Trophoblast cell (in vitro differentiated cells and primary cell): ENCODE measurements around the gene SEMA3G.

Experiments
- DNase-seq, 2 donors: peaks; one replicate each; pipeline ENCODE4 v3.0.0-alpha.2; 2016
- H2AFZ ChIP-seq: 2 replicates; pipeline ENCODE4 v1.6.1; 2013; ENCODE audit warnings: low read length, moderate library complexity, mild to moderate bottlenecking; ENCODE audit not compliant: insufficient read depth, poor library complexity
- H2AK5ac ChIP-seq: 2 replicates; pipeline ENCODE4 v1.6.1; 2013; ENCODE audit warnings: mild to moderate bottlenecking, low read length
- H2BK120ac ChIP-seq: 2 replicates; pipeline ENCODE4 v1.6.1; 2013; ENCODE audit warnings: low read length, mild to moderate bottlenecking, moderate library complexity; ENCODE audit not compliant: insufficient read depth, poor library complexity
- H2BK12ac ChIP-seq: 2 replicates; pipeline ENCODE4 v1.6.1; 2013; ENCODE audit warnings: mild to moderate bottlenecking, low read length, moderate library complexity
- H2BK5ac ChIP-seq: 2 replicates; pipeline ENCODE4 v1.6.1; 2013; ENCODE audit warnings: low read length, low read depth, moderate library complexity, mild to moderate bottlenecking; ENCODE audit not compliant: poor library complexity
- H3K14ac ChIP-seq: 2 replicates; pipeline ENCODE4 v1.6.1; 2013; ENCODE audit warnings: mild to moderate bottlenecking, low read length
- H3K18ac ChIP-seq: 2 replicates; pipeline ENCODE4 v1.6.1; 2013; ENCODE audit warnings: mild to moderate bottlenecking, low read length
- H3K23ac ChIP-seq: 2 replicates; pipeline ENCODE4 v1.6.1; 2013; ENCODE audit warnings: low read length
- H3K27ac ChIP-seq: 2 replicates; pipeline ENCODE4 v1.5.1; 2013; ENCODE audit warnings: low read depth, mild to moderate bottlenecking, inconsistent platforms, low read length, moderate library complexity
- H3K27me3 ChIP-seq: 2 replicates; pipeline ENCODE4 v1.6.1; 2013; ENCODE audit warnings: inconsistent platforms, mild to moderate bottlenecking, low read length, moderate library complexity; ENCODE audit not compliant: insufficient read depth
- H3K36me3 ChIP-seq, 2 experiments: 1 replicate in 1 of 2; 2 replicates in 1 of 2; pipeline ENCODE4 v1.6.1; 2013; ENCODE audit warnings: low read length in 2 of 2, mild to moderate bottlenecking in 2 of 2, moderate library complexity in 1 of 2; ENCODE audit not compliant: insufficient read depth in 2 of 2, control insufficient read depth in 1 of 2
- H3K4ac ChIP-seq: 2 replicates; pipeline ENCODE4 v1.6.1; 2013; ENCODE audit warnings: low read depth, mild to moderate bottlenecking, low read length, moderate library complexity
- H3K4me1 ChIP-seq, 2 experiments: 1 replicate in 1 of 2; 2 replicates in 1 of 2; pipeline ENCODE4 v1.6.1; 2013; ENCODE audit warnings: low read length in 2 of 2, mild to moderate bottlenecking in 2 of 2, moderate library complexity in 1 of 2; ENCODE audit not compliant: insufficient read depth in 2 of 2, control insufficient read depth in 1 of 2
- H3K4me2 ChIP-seq: 2 replicates; pipeline ENCODE4 v1.6.1; 2013; ENCODE audit warnings: inconsistent platforms, mild to moderate bottlenecking, low read length, moderate library complexity
- H3K4me3 ChIP-seq: 2 replicates; pipeline ENCODE4 v1.5.1; 2013; ENCODE audit warnings: mild to moderate bottlenecking, low read depth, low read length, inconsistent platforms
- H3K79me1 ChIP-seq: one replicate; pipeline ENCODE4 v1.6.1; 2013; ENCODE audit warnings: low read length
- H3K79me2 ChIP-seq: 2 replicates; pipeline ENCODE4 v1.6.1; 2013; ENCODE audit warnings: low read length, mild to moderate bottlenecking; ENCODE audit not compliant: control insufficient read depth, insufficient read depth, poor library complexity
- H3K9ac ChIP-seq: 2 replicates; pipeline ENCODE4 v1.6.1; 2013; ENCODE audit warnings: mild to moderate bottlenecking, low read length
- H3K9me3 ChIP-seq: 2 replicates; pipeline ENCODE4 v1.6.1; 2013; ENCODE audit warnings: low read depth, mild to moderate bottlenecking, control low read depth, inconsistent platforms, low read length; ENCODE audit not compliant: insufficient read depth
- H4K12ac ChIP-seq: 2 replicates; pipeline ENCODE4 v1.6.1; 2013; ENCODE audit warnings: low read depth, mild to moderate bottlenecking, low read length, moderate library complexity
- H4K8ac ChIP-seq: 2 replicates; pipeline ENCODE4 v1.6.1; 2013; ENCODE audit warnings: low read depth, mild to moderate bottlenecking, low read length, moderate library complexity
- H4K91ac ChIP-seq: one replicate; pipeline ENCODE4 v1.6.1; 2013; ENCODE audit warnings: low read depth, mild to moderate bottlenecking, low read length, moderate library complexity
- WGBS: extraction: QIAGEN DNeasy Blood & Tissue Kit; methylation state at CpG from one replicate; pipeline ENCODE4 v1.1.7; 2013; ENCODE audit warnings: missing lambda C conversion rate; ENCODE audit not compliant: insufficient read length, insufficient coverage; ENCODE audit errors: extremely low coverage; 5-methylcytosine and 5-hydroxymethylcytosine counted together

SEMA3G gene

GRCh38 chr3:52404391-52404790 is 40.5 kb downstream of the SEMA3G start:
- Histone ChIP-seq H3K27me3 (no peaks in the 10 kb centered on the region), H2AFZ (no peak overlapping the region), H2BK120ac (no peak overlapping the region), H2AK5ac (no peak overlapping the region), H3K4me3 (no peak overlapping the region), H3K79me2 (peaks cover 3% of the 10 kb centered on the region), H3K9me3 (peaks cover 4% of the 10 kb centered on the region), H3K4me2 (no peak overlapping the region), H3K18ac (no peak overlapping the region), H3K4me1 (peaks cover 9 to 11% of the 10 kb centered on the region in 2 experiments), H3K27ac (no peak overlapping the region), H3K36me3 (peaks cover 80% of the 10 kb centered on the region in 2 experiments), H4K12ac (no peak overlapping the region), H4K8ac (no peak overlapping the region), H3K23ac (no peak overlapping the region), H3K14ac (no peak overlapping the region), H3K4ac (no peak overlapping the region), H3K79me1 (peaks cover 2% of the 10 kb centered on the region), H2BK5ac (no peak overlapping the region), H3K9ac (no peak overlapping the region), H4K91ac (no peak overlapping the region), H2BK12ac (no peak overlapping the region)
- DNase-seq, result no peak
- no CpG with 5 or more reads among the region's 10 CpGs for WGBS

GRCh38 chr3:52403955-52404354 is 40.9 kb downstream of the SEMA3G start:
- Histone ChIP-seq H4K91ac (no peak overlapping the region), H2BK12ac (no peak overlapping the region), H3K4ac (no peak overlapping the region), H3K9ac (no peak overlapping the region), H4K12ac (no peak overlapping the region), H3K4me2 (no peak overlapping the region), H2BK120ac (no peak overlapping the region), H3K27me3 (no peaks in the 10 kb centered on the region), H3K79me2 (no peaks in the 10 kb centered on the region), H2AFZ (no peak overlapping the region), H3K14ac (no peak overlapping the region), H2AK5ac (no peak overlapping the region), H3K18ac (no peak overlapping the region), H3K23ac (no peak overlapping the region), H3K27ac (no peak overlapping the region), H3K4me3 (no peak overlapping the region), H3K4me1 (peaks cover 5 to 8% of the 10 kb centered on the region in 2 experiments), H2BK5ac (no peak overlapping the region), H4K8ac (no peak overlapping the region), H3K79me1 (no peaks in the 10 kb centered on the region), H3K36me3 (peaks cover 80% of the 10 kb centered on the region in 2 experiments), H3K9me3 (peaks cover 4% of the 10 kb centered on the region)
- WGBS, result no CpG with 5 or more reads among the region's 3 CpGs
- DNase-seq, result no peak

GRCh38 chr3:52403271-52403841 is 41.5 kb downstream of the SEMA3G start:
- no peaks in the 10 kb centered on the region for H3K79me1 ChIP-seq
- H3K4ac ChIP-seq, result no peak overlapping the region
- H3K14ac ChIP-seq, result no peak overlapping the region

GRCh38 chr3:52402706-52403270 is 42.1 kb downstream of the SEMA3G start:
- Histone ChIP-seq H3K27ac (no peak overlapping the region), H3K4me2 (no peak overlapping the region), H3K23ac (no peak overlapping the region), H2AFZ (no peak overlapping the region), H2AK5ac (no peak overlapping the region), H3K4me1 (peaks cover 5% of the 10 kb centered on the region in 2 experiments), H3K36me3 (peaks cover 75 to 76% of the 10 kb centered on the region in 2 experiments), H2BK5ac (no peak overlapping the region), H4K12ac (no peak overlapping the region), H3K14ac (no peak overlapping the region), H3K4me3 (no peak overlapping the region), H3K27me3 (no peaks in the 10 kb centered on the region), H2BK120ac (no peak overlapping the region), H3K9ac (no peak overlapping the region), H3K79me2 (no peaks in the 10 kb centered on the region), H3K18ac (no peak overlapping the region), H4K8ac (no peak overlapping the region), H2BK12ac (no peak overlapping the region), H3K79me1 (no peaks in the 10 kb centered on the region), H3K4ac (no peak overlapping the region), H3K9me3 (peaks cover 4% of the 10 kb centered on the region), H4K91ac (no peak overlapping the region)
- DNase-seq, result no peak
- WGBS, result no CpG with 5 or more reads among the region's 11 CpGs

More at GRCh38 chr3:52403271-52403841, 41.5 kb downstream of the SEMA3G start:
- Histone ChIP-seq H4K91ac (no peak overlapping the region), H2AK5ac (no peak overlapping the region), H3K27me3 (no peaks in the 10 kb centered on the region), H3K4me3 (no peak overlapping the region), H3K36me3 (peaks cover 77 to 78% of the 10 kb centered on the region in 2 experiments), H2BK12ac (no peak overlapping the region), H3K23ac (no peak overlapping the region), H2BK120ac (no peak overlapping the region), H3K9ac (no peak overlapping the region), H2AFZ (no peak overlapping the region), H3K79me2 (no peaks in the 10 kb centered on the region), H4K12ac (no peak overlapping the region), H2BK5ac (no peak overlapping the region), H3K27ac (no peak overlapping the region), H3K9me3 (peaks cover 4% of the 10 kb centered on the region), H3K4me1 (peaks cover 5% of the 10 kb centered on the region in 2 experiments), H4K8ac (no peak overlapping the region), H3K4me2 (no peak overlapping the region), H3K18ac (no peak overlapping the region)
- no peak for DNase-seq
- WGBS, result no CpG with 5 or more reads among the region's 19 CpGs
